Small intestine (tissue), 16 donors: ENCODE measurements around the gene TGFBI. TPM values are rescaled to one million over a fixed set of nuclear protein-coding genes. Genes with fewer than 3 reads are reported as not detected.
A peak's percentile ranks its signal among the peaks of the same experiment; 100 is the strongest.

ENCODE experiments used
- DNase-seq, 2 donors: peaks; one replicate each; pipeline versions ENCODE4 v3.0.0 to v3.0.0-alpha.2; 2013
- FAIRE-seq: peaks from 2 replicates; lab custom pipeline; 2012; peaks lifted over from hg19 to GRCh38; lab: Jason Lieb, UNC
- H3K27ac ChIP-seq, 3 donors: one replicate each; pipeline ENCODE4 v1.5.1; 2013; ENCODE audit warnings: low read length in 2 of 3, mild to moderate bottlenecking in 2 of 3, control low read depth in 1 of 3, inconsistent platforms in 1 of 3, low read depth in 1 of 3, moderate library complexity in 1 of 3
- H3K27me3 ChIP-seq, 3 donors: one replicate each; pipeline ENCODE4 v1.6.1; 2013; ENCODE audit warnings: low read length in 3 of 3, inconsistent platforms in 1 of 3; ENCODE audit not compliant: control insufficient read depth in 3 of 3, insufficient read depth in 3 of 3
- H3K36me3 ChIP-seq, 3 donors: one replicate each; pipeline ENCODE4 v1.6.1; 2013; ENCODE audit warnings: low read length in 3 of 3, inconsistent platforms in 1 of 3, low read depth in 1 of 3, mild to moderate bottlenecking in 1 of 3, moderate library complexity in 1 of 3; ENCODE audit not compliant: control insufficient read depth in 3 of 3, insufficient read depth in 2 of 3
- H3K4me1 ChIP-seq, 3 donors: one replicate each; pipeline ENCODE4 v1.6.1; 2013; ENCODE audit warnings: low read length in 2 of 3, inconsistent platforms in 1 of 3, low read depth in 1 of 3, mild to moderate bottlenecking in 1 of 3, moderate library complexity in 1 of 3; ENCODE audit not compliant: control insufficient read depth in 3 of 3, insufficient read depth in 2 of 3
- H3K4me3 ChIP-seq, 3 donors: one replicate each; pipeline ENCODE4 v1.5.1; 2013; ENCODE audit warnings: low read length in 3 of 3, control low read depth in 1 of 3, inconsistent platforms in 1 of 3, low read depth in 1 of 3, mild to moderate bottlenecking in 1 of 3, moderate library complexity in 1 of 3
- H3K9me3 ChIP-seq, 2 donors: one replicate each; pipeline ENCODE4 v1.6.1; 2013; ENCODE audit warnings: low read depth in 1 of 2, low read length in 1 of 2; ENCODE audit not compliant: control insufficient read depth in 2 of 2, insufficient read depth in 1 of 2
- WGBS, 3 donors: extraction: QIAGEN DNeasy Blood & Tissue Kit; methylation state at CpG; one replicate each; pipeline ENCODE4 v1.1.7; 2013; 5-methylcytosine and 5-hydroxymethylcytosine counted together
- long read RNA-seq, 10 donors: transcript quantifications; one replicate each; lab custom pipeline, GENCODE V29; 2026
- polyA plus RNA-seq, 4 donors: library from polyadenylated mRNA; stranded (reverse) in 3 of 4; unstranded in 1 of 4; fragments of 200-250 nt in 3 of 4; fragments of 120-200 nt in 1 of 4; gene quantifications; one replicate each; pipeline versions ENCODE4 v1.2.1 to v1.2.3, GENCODE V29; 2013
- donor health status: healthy with polysubstance abuse.
- donor health status: control.
- donor health status: control.
- donor health status: Bipolar disorder and iron deficiency.
- donor health status: healthy.

Gene TGFBI
- polyA plus RNA-seq: 100 to 1,000 TPM in 1 of 4 donors, 10 to 100 TPM in 2, 1 to 10 TPM in 1; 4.2 to 114 (median 48.3) TPM
- long read RNA-seq, donor 1, transcript TGFBI-201 (17 exons, 2,804 nt): major isoform, 14 of 51 reads
- long read RNA-seq, donor 1, partial matches to known transcripts: 28 of 51 reads
- long read RNA-seq, donor 1, other reads (novel, unspliced or antisense): 7 of 51 reads
- long read RNA-seq, donor 2, partial matches to known transcripts: 0 of 3 reads
- long read RNA-seq, donor 2, other reads (novel, unspliced or antisense): 0 of 3 reads
- long read RNA-seq, donor 3, partial matches to known transcripts: 13 of 16 reads
- long read RNA-seq, donor 3, other reads (novel, unspliced or antisense): 0 of 16 reads
- long read RNA-seq, donor 4: 0 reads
- long read RNA-seq, donor 5, partial matches to known transcripts: 0 of 2 reads
- long read RNA-seq, donor 5, other reads (novel, unspliced or antisense): 0 of 2 reads
- long read RNA-seq, donor 6, transcript TGFBI-201 (17 exons, 2,804 nt): major isoform, 5 of 6 reads
- long read RNA-seq, donor 6, partial matches to known transcripts: 0 of 6 reads
- long read RNA-seq, donor 6, other reads (novel, unspliced or antisense): 0 of 6 reads
- long read RNA-seq, donor 7, transcript TGFBI-201 (17 exons, 2,804 nt): major isoform, 28 of 83 reads
- long read RNA-seq, donor 7, partial matches to known transcripts: 47 of 83 reads
- long read RNA-seq, donor 7, other reads (novel, unspliced or antisense): 7 of 83 reads
- long read RNA-seq, donor 8, partial matches to known transcripts: 5 of 7 reads
- long read RNA-seq, donor 8, other reads (novel, unspliced or antisense): 0 of 7 reads
- long read RNA-seq, donor 9, partial matches to known transcripts: 6 of 10 reads
- long read RNA-seq, donor 9, other reads (novel, unspliced or antisense): 0 of 10 reads
- long read RNA-seq, donor 10, transcript TGFBI-201 (17 exons, 2,804 nt): major isoform, 7 of 28 reads
- long read RNA-seq, donor 10, partial matches to known transcripts: 19 of 28 reads
- long read RNA-seq, donor 10, other reads (novel, unspliced or antisense): 0 of 28 reads

GRCh38 chr5:136028782-136029742 lies at the start of gene TGFBI:
TGFBI (plus strand) TSS chr5:136028988; CDS start chr5:136029056, 68 bp downstream.
- FAIRE-seq: no peak
- Histone ChIP-seq H3K4me3 (peak within 1 kb of the TSS; percentile 6 to 50 (median 27)), H3K27me3 (peaks cover 0 to 30% (median 0%) of the 10 kb centered on the region in 3 donors), H3K9me3 (no peaks in the 10 kb centered on the region), H3K27ac (peak within 1 kb of the TSS in 1 of 3 donors; percentile 67), H3K4me1 (peaks cover 0 to 6% (median 2%) of the 10 kb centered on the region in 3 donors), H3K36me3 (peaks cover 0 to 2% (median 0%) of the 10 kb centered on the region in 3 donors)
- 13 to 21% (median 14%) methylated on average over 57 to 68 of the region's 68 CpGs for WGBS, 3 donors
- DNase-seq: peak; percentile 53 to 77

DNA sequence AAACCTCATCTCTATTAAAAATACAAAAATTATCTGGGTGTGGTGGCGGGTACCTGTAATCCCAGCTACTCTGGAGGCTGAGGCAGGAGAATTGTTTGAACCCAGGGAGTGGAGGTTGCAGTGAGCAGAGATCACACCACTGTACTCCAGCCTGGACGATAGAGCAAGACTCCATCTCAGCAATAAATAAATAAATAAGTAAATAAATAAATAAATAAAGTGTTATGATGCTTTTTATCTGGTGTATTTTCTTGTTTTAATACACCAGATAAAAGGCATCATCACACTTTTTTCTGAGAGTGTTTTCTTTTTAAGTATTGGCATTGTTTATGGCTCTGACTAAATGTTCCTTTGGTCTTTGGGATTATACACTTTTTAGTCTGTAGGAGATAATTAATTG lies 49.8 kb upstream of the TGFBI start:
- Histone ChIP-seq H3K36me3 (no peaks in the 10 kb centered on the region), H3K4me3 (no peak overlapping the region), H3K27me3 (peaks cover 0 to 3% (median 0%) of the 10 kb centered on the region in 3 donors), H3K27ac (no peak overlapping the region), H3K9me3 (no peaks in the 10 kb centered on the region), H3K4me1 (no peaks in the 10 kb centered on the region)
- WGBS, 3 donors: 87 to 93% (median 88%) methylated on average over 2 of the region's 2 CpGs
- no peak for FAIRE-seq
- no peak for DNase-seq

- H3K27me3 ChIP-seq: peaks cover 0 to 3% (median 0%) of the 10 kb centered on the region in 3 donors
- DNase-seq: peak in 1 of 2 donors; percentile 21
- 53 to 81% (median 63%) methylated on average over 1 of the region's 1 CpG for WGBS, 3 donors
Observed at GRCh38 chr5:135979510-135979909, 49.3 kb upstream of the TGFBI start.

DNA sequence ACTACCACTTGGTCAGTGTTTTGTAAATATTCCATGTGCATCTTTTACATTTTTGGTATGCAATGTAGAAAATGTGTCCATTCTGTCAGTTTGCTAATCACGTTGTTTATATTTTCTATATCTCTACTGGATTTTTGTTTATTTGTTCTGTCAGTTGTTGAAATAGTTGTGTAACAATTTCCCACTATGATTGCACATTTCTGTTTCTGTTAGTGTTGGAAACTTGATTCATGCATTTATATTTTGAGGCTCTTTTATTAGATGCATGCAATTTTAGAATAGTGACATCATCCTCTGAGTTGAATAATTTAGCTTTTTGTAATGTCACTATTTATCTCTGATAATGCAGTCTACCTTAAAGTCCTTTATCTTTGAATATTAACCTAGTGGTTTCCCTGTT lies 48.2 kb upstream of the TGFBI start:
- DNase-seq (no peak), FAIRE-seq (no peak)
- no peaks in the 10 kb centered on the region for H3K36me3 ChIP-seq
- no peak overlapping the region for H3K4me3 ChIP-seq
- H3K4me1 ChIP-seq: no peaks in the 10 kb centered on the region
- H3K9me3 ChIP-seq: no peaks in the 10 kb centered on the region
- WGBS, 3 donors: 58 to 77% (median 61%) methylated on average over 1 of the region's 1 CpG
- H3K27me3 ChIP-seq: peaks cover 0 to 3% (median 0%) of the 10 kb centered on the region in 3 donors
- no peak overlapping the region for H3K27ac ChIP-seq

More at GRCh38 chr5:135979510-135979909, 49.3 kb upstream of the TGFBI start:
- H3K4me1 ChIP-seq: no peaks in the 10 kb centered on the region
- no peak for FAIRE-seq
- H3K9me3 ChIP-seq: no peaks in the 10 kb centered on the region
- no peaks in the 10 kb centered on the region for H3K36me3 ChIP-seq
- H3K4me3 ChIP-seq: no peak overlapping the region
- no peak overlapping the region for H3K27ac ChIP-seq

GRCh38 chr5:135985951-135986350 lies 42.8 kb upstream of the TGFBI start:
- H3K4me1 ChIP-seq: no peaks in the 10 kb centered on the region
- no peak overlapping the region for H3K27ac ChIP-seq
- no peaks in the 10 kb centered on the region for H3K9me3 ChIP-seq
- no peaks in the 10 kb centered on the region for H3K27me3 ChIP-seq
- no peak for FAIRE-seq
- H3K4me3 ChIP-seq: no peak overlapping the region
- DNase-seq: no peak
- no peaks in the 10 kb centered on the region for H3K36me3 ChIP-seq
- WGBS, 3 donors: 53 to 79% (median 57%) methylated on average over 1 of the region's 1 CpG

DNA sequence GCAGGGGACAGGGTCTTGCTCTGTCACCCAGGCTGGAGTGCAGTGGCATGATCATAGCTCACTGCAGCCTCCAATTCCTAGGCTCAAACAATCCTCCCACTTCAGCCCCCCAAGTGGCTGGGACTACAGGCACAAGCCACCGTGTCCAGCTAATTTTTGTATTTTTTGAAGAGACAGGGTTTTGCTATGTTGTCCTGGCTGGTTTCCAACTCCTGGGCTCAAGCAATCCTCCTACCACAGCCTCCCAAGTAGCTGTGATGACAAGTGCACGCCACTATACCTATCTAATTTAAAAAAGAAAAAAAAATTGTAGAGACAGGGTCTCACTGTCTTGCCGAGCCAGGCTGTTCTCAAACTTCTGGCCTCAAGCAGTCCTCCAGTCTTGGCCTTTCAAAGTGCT lies 42.4 kb upstream of the TGFBI start:
- no peaks in the 10 kb centered on the region for H3K27me3 ChIP-seq
- H3K4me3 ChIP-seq: no peak overlapping the region
- no peak for FAIRE-seq
- H3K27ac ChIP-seq: peak overlapping the region in 1 of 3 donors; percentile 38
- H3K36me3 ChIP-seq: no peaks in the 10 kb centered on the region
- 74 to 83% (median 75%) methylated on average over 3 of the region's 3 CpGs for WGBS, 3 donors
- H3K4me1 ChIP-seq: peaks cover 0 to 2% (median 0%) of the 10 kb centered on the region in 3 donors
- no peaks in the 10 kb centered on the region for H3K9me3 ChIP-seq
- no peak for DNase-seq

- H3K36me3 ChIP-seq: no peaks in the 10 kb centered on the region
- H3K27me3 ChIP-seq: no peaks in the 10 kb centered on the region
- no peaks in the 10 kb centered on the region for H3K9me3 ChIP-seq
- no peak overlapping the region for H3K4me3 ChIP-seq
- DNase-seq: no peak
- no peak for FAIRE-seq
- peaks cover 0 to 2% (median 0%) of the 10 kb centered on the region in 3 donors for H3K4me1 ChIP-seq
- H3K27ac ChIP-seq: no peak overlapping the region
- 48 to 67% (median 66%) methylated on average over 3 of the region's 3 CpGs for WGBS, 3 donors
Observed at GRCh38 chr5:135986891-135987401, 41.8 kb upstream of the TGFBI start.
